ENCODE results near the gene PLXNA4.
"Not testable (repeated sequence)": the region's sequence is repeated elsewhere in the genome, so short reads cannot be mapped to it uniquely, and the experiment has no call there.

The PLXNA4 gene

GRCh38 chr7:132177708-132178401, 398.4 kb downstream of the PLXNA4 start:
- no peak for DNase-seq (ENCODE audit: low spot score)
- in situ Hi-C loops (cut with MboI; ENCODE audit: low sequenced_read_pairs, unreplicated experiment), result no loop called here
- TF ChIP-seq CTCF (IDR thresholded peaks at IDR 0.05; ENCODE audit: borderline replicate concordance, control extremely low read depth, extremely low read depth, insufficient read depth, missing control alignments), result no peak

- TF ChIP-seq CTCF (IDR thresholded peaks at IDR 0.05; ENCODE audit: borderline replicate concordance, control extremely low read depth, extremely low read depth, insufficient read depth, missing control alignments), result no peak
- no peak for DNase-seq (ENCODE audit: low spot score)
- in situ Hi-C loops (cut with MboI; ENCODE audit: low sequenced_read_pairs, unreplicated experiment), result no loop called here
Measured at GRCh38 chr7:132176719-132177118, 399.6 kb downstream of the PLXNA4 start.

GRCh38 chr7:132171130-132171576, 405.1 kb downstream of the PLXNA4 start:
- no peak for TF ChIP-seq CTCF (IDR thresholded peaks at IDR 0.05; ENCODE audit: borderline replicate concordance, control extremely low read depth, extremely low read depth, insufficient read depth, missing control alignments)
- DNase-seq (ENCODE audit: low spot score), result no peak
- in situ Hi-C loops (cut with MboI; ENCODE audit: low sequenced_read_pairs, unreplicated experiment), result no loop called here

DNA sequence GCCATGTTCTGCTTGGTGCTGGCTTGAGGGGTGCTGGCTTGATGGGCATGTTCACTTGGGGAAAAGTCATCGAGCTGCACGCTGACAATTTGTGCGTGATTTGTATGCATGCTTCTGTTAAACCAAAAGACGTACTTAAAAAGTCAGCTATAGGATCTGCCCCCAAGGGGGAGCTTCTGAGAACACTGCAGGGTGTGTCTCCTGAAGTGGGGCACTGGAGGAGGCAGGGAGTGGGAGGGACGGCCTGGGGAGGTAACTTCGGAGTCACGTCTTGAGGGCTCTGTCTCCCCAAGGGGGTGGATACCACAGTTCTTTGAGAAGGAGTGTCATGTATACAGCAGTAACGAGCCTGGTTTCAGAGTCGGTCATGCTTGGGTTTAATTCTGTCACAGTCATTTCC, 406.5 kb downstream of the PLXNA4 start:
- TF ChIP-seq CTCF (IDR thresholded peaks at IDR 0.05; ENCODE audit: borderline replicate concordance, control extremely low read depth, extremely low read depth, insufficient read depth, missing control alignments), result no peak
- in situ Hi-C loops (cut with MboI; ENCODE audit: low sequenced_read_pairs, unreplicated experiment), result no loop called here
- no peak for DNase-seq (ENCODE audit: low spot score)

DNA sequence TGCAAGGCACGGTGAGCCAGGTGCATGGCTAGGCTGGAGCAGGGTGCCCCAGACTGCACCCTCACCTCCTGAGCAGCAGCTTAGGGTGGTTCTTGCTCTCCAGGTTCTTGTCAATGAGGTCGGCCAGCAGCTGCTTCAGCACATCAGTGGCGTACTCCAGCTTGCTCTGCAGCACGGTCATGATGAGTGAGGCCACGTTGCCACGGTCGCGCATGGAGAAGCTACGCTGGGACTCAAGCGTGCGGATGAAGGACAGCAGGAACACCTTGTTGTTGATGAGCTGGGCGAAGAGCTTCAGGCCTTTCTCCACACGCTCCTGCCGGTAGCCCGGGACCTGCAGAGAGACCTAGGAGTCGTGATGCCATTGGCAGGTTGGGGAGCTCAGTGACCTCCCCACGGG, 408.0 kb downstream of the PLXNA4 start:
- no peak for TF ChIP-seq CTCF (IDR thresholded peaks at IDR 0.05; ENCODE audit: borderline replicate concordance, control extremely low read depth, extremely low read depth, insufficient read depth, missing control alignments)
- no peak for DNase-seq (ENCODE audit: low spot score)
- in situ Hi-C loops (cut with MboI; ENCODE audit: low sequenced_read_pairs, unreplicated experiment), result no loop called here

DNA sequence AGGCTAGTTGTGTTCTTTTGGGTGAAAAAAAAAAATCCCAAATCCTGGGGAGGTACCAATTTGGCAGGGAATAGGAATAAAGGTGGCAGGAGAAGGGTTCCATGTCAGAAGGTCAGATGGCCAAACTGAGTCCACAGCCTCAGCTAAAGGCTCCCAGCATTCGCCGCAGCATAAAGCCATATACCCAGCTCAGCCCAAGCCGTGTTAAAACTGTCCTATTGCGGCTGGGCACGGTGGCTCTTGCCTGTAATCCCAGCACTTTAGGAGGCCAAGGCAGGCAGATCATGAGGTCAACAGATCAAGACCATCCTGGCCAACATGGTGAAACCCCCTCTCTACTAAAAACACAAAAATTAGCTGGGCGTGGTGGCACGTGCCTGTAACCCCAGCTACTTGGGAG, 410.6 kb downstream of the PLXNA4 start:
- DNase-seq (ENCODE audit: low spot score); in situ Hi-C loops (cut with MboI; ENCODE audit: low sequenced_read_pairs, unreplicated experiment): not testable (repeated sequence)

DNA sequence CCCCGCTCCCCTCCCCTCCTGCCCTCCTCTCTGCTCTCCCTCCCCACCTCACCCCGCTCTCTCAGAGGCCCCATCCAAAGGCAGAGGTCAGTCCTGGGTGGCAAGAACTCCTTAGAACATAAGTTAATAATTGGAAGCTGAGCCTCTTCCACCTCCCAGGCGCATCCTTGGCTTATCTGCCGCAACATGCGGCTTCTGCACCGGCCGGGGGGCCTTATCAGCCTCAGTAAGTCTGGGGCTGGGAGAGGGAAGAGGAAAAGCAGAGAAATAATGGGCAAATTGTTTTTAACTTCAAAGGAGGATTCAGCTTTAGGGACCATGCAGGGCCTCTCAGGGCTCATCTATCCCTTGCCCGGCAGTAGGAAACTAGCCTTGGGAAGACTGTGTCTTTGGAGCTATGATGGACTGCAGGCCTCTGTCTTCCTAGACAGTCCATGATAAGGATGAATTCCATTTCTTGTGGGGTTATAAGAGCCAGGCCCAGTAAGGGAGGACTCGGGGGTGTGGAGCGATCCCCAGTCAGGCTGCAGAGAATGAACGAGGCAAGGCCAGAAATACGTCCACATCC, 411.6 kb downstream of the PLXNA4 start:
- in situ Hi-C loops (cut with MboI; ENCODE audit: low sequenced_read_pairs, unreplicated experiment), result no loop called here
- TF ChIP-seq CTCF (IDR thresholded peaks at IDR 0.05; ENCODE audit: borderline replicate concordance, control extremely low read depth, extremely low read depth, insufficient read depth, missing control alignments), result no peak
- no peak for DNase-seq (ENCODE audit: low spot score)

Measured in GM13976 (cell line).